Head of caudate nucleus (tissue), 42 donors: ENCODE results near the gene ADPRH.
"Not testable (repeated sequence)": the region's sequence is repeated elsewhere in the genome, so short reads cannot be mapped to it uniquely, and the experiment has no call there.

Experiments
- DNase-seq, 42 donors: peaks; one replicate each; pipeline versions ENCODE4 v3.0.0 to v3.0.0-alpha.2; 2020 to 2021; ENCODE audit warnings: mixed read lengths in 7 of 42
- intact Hi-C: fragments of 100-400 bp; cut with DNase I; formaldehyde crosslinking; loops from one replicate; pipeline ENCODE4 v1.15.0; 2022

The ADPRH gene

DNA sequence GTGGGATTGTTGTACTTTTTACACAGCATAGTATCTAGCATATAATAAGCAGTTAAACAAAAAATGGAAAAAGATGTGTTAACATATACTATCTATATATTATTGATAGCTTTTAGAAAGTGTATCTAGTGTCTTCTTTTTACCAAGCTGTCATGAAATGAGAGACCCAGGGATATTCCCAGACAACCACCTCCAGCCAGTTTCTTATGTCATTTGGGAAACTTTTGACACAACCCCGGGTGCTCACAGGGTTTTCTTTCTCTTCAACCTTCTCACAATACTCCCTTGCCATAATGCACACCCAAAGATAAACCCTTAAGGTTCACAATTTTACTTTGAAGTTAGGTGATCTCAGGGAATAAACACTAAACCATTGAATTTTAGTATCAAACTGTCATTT lies 13.6 kb downstream of the ADPRH start:
- no peak for DNase-seq
- intact Hi-C loops, result no loop called here

DNA sequence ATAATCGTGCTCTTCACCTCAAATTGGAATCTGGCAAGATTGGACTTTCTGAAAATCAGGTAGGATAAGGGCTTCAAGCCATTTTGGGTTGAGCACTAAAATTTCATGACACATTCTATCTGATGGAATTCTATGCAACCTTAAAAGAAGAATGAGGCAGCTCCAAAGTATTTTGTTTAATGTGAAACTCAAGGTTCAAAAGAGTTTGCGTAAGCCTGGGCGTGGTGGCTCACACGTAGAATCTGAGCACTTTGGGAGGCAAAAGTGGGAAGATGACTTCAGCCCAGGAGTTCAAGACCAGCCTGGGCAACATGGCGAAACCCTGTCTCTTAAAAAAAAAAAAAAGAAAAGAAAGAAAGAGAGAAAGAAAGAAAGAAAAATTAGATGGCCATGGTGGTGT lies 14.8 kb downstream of the ADPRH start:
- intact Hi-C loops, result no loop called here
- no peak for DNase-seq

DNA sequence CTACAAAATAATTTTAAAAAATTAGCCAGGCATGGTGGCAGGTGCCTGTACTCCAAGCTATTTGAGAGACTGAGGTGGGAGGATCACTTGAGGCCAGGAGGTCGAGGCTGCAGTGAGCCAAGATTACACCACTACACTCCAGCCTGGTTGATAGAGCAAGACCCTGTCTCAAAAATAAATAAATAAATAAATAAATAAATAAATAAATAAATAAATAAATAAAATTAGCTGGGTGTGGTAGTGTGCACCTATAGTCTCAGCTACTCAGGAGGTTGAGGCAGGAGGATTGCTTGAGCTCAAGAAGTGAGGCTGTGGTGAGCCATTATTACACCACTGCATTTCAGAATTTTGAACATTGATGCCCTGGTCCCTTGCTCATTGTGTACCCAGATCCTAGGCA lies 15.6 kb downstream of the ADPRH start:
- intact Hi-C loops, DNase-seq: not testable (repeated sequence)

DNA sequence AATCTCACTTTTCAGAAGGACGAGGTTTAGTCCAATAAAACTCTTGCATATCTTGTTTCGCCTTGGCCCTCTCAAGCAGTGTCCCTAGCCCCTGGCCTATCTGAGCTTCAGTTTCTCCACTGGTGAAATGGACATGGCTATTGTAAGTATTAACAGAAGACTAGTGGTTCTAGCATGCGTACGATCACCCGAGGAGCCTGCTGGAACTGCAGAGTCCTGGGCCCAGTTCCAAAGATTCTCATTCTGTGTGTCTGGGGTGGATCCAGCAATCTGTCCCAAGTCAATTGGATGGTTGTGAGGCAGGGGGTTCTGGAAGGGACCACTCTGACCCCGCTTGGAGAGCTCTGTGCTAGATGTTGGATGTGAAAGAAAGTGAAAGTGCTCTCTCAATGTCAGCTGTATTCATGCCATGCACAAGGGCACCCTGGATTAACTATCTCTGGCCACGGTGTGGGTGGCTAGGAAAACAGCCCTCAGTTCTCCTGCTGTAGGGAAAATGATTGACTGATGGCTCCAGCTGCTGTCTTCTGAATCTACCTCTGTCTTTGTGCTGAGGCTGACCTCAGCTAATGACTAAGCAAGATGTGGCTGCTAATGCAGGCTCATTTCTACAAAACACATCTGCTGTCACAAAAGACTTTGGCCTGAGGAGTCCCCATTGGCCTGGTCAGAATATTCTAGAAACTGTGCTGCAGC lies 16.5 kb downstream of the ADPRH start:
- peak in 4 of 42 donors; percentile 7 to 48 (median 18) for DNase-seq
- intact Hi-C loops, result no loop called here

DNA sequence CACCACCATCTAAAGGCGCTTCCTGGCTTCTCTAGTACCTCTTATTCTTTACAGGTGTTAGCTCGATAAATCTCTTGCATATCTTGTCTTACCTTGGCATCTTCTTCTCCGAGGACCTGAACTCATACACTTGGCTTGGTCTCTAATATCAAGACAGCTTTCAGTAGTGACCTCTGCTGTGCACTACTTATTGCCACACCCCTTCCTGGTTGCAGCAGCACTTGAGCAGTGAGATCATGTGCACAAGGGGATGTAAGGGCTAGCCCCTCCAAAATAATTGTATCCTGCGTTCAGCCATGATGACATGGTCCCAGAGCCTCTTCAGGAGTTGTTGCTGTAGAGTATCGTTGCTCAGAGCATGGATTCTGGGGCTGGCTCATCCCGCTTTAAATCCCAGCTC lies 17.1 kb downstream of the ADPRH start:
- intact Hi-C loops, result no loop called here
- no peak for DNase-seq

DNA sequence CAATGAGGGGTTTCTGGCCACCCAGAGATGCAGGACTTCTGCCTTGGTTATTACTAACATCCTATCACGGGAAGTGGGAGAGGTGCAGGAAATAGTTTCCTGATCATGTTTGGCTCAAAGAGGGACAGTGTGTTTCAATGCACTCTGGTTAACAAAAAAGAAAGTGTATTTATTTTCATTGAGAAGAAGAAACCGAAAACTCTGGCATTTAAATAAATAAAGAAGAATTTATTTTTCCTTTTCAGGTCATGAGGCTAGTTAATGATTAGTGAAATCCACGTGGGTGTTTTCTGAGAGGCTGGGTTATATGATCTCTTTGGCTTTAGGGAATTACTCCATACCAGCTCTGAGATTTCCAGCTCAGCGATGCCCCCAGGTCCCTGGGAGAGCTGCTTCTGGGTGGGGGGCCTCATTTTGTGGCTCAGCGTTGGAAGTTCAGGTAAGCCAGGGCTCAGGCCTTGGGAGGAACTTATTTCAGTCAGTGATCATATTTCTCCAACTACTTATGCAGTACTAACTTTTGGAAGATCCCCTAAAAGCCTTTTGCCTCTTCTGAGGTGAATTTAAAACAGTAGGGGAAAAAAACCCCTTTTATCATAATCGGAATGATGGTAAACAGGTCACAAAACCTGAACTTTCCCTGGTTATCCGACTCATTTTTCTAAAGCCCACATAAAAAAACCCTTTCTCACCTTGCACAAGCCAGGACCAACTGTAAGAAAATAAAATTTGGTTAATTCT lies 18.4 kb downstream of the ADPRH start, which contains the start of gene PLA1A:
TSS of gene PLA1A (plus strand) at position 338 of the 741 bp plus-strand sequence. CDS start at position 367, 29 bp downstream.
- DNase-seq, result no peak
- intact Hi-C loops, result no loop called here

DNA sequence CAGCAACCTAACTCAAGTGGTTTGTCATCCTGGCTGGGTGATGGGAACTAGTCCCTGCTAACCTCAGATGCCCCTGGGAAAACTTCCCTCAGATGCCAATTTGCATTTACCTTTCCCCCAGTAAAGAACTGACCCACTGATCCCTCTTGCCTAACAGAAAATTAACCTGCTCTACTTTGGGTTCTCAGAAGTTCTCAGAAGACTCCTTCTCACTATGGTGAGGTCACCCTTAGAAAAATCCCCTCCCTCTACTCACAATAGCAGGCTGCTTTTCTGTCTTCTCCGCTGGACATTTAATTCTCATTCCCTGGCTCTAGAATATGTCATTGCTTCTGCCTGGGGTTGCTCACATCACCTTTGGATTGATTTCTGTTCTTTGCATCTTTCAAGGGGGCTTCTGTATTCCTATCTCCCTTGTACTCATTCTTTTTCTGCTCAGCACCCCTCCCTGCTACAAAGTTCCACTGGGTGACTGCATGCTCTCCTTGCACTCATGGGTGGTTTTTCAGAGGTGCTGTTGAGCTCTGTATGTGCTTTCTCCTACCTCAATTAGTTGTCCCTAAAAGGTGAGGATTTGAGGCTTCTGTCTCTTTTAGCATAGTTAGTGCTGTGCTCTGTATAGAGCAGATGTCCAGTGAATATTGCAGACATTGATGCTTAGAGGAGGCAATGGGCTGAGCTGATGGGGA lies 19.3 kb downstream of the ADPRH start:
- intact Hi-C loops, result no loop called here
- DNase-seq, result no peak

DNA sequence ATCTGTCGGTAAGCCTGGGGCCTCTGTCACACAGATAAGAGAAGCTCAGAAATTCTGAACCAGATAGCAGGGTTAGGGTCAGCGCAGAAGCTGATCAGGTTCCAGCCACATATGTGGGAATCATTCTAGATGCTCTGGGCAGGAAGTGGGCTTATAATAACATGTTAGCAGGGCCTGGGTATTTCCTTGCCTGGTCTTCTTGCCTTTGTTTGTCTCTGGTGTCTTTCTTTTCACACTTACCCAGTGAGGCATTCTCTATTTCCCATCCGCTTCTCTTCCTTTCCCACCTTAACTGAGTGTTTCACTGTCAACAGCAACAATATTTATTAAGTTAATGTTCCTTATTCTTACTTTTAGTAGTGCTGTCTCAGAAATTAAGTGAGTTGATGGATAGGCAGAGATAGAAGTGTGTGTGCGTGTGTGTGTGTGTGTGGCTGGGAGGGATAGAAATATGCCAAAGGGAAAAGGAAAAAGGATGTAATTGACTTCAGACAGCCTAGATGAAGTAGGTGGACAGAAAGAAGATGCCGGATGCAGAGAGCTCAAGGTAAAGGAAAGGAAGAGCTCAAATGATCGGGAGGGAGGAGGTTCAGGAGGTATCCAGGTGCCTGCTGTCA lies 20.4 kb downstream of the ADPRH start:
- intact Hi-C loops, result no loop called here
- DNase-seq, result no peak

DNA sequence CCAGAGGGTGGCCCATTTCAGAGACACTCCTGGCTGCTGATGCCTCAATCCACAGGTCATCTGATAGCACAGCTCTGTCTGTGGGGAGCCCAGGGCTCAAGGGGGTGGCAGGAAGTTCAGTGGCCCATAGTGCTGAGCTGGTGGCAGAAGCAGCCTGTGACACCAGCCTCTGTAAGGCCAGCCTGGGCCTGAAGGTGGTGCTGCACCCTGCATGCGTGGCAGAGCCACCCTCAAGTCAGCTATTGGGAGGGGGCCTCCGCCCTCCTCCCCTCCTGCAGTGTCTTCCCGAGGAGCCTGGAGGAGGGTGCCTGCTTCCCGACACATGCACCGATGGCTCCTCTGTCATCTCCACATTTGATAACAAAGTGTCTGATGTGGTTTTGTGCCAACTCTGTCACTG lies 21.4 kb downstream of the ADPRH start:
- intact Hi-C loops, result no loop called here
- DNase-seq, result peak in 13 of 42 donors; percentile 3 to 51 (median 23)

DNA sequence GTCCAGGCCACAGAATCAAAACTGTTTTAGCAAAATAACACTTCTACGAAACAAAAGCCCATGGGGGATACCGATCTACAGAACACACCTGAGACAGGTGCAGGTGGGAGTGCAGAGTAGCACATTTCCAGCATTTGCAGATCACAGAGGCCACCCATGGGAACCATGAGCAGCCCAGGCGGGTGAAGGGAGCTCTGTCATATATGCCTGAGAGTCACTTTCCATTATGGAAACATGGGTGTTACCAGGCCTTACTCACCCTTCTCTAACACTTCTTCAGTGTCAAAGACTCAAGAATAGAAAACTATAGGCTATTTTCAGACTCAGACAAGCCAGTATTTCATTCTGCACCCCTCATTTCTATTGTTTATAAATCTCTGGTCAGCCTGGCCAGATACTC lies 21.9 kb downstream of the ADPRH start:
- no peak for DNase-seq
- intact Hi-C loops, result no loop called here

DNA sequence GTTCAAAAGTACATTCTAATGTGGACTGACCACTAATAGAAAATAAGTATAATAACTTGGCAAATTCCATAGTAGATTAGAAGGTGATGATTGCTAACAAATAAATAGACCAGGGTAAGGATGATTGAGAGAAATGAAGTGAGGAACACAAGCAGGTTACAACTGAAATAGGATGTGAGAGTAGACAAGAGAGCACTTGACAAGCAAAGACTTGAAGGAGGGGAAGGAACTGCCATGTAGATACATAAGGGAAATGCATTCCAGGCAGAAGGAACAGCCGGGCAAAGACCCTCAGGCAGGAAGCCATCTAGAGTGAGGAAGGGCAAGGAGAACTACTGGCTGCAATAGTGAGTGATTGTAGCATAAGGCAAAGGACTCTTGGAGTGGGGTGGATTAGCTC lies 23.4 kb downstream of the ADPRH start:
- intact Hi-C loops, result no loop called here
- DNase-seq, result no peak

DNA sequence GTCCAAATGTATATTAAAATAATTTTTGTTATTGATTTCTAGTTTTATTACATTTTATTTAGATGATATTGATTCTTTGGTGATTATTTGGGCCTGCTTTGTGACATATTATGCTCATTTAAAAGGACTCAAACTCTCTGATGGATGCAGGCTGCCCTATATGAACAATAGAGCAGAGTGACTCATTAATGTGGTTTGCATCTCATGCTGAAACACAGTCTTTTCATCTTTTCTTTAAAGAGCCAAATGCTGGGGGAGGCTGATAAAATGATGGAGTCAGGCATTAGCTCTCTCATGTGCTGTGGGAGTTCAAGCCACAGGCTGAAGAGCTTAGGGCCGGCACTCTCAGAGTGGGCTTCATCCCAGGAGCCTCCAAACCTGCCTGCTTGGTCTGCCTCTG lies 25.6 kb downstream of the ADPRH start:
- DNase-seq, result no peak
- intact Hi-C loops, result no loop called here

DNA sequence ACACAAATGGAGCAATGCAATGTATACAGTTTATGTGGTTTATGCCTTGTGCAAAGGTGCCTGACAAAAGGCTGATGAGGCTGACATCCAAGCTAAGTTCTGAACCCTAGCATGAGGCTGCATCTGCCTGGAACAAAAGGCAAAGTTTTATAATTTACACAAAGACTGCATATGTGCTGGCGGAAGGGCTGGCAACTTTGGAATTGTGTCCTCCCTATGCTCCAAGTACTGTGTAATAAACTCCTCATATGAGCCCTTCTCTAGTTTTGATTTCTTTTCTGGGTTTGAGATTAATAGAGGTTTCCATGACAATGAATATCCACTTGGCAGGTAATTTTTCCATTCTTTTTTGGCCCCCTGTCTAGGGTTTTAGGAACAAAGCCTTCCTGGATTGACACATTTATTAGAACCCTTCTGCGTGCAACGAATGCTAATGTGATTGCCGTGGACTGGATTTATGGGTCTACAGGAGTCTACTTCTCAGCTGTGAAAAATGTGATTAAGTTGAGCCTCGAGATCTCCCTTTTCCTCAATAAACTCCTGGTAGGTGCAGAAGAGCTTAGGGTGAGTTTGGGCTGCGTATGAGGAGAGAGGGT lies 29.2 kb downstream of the ADPRH start:
- intact Hi-C loops, result no loop called here

DNA sequence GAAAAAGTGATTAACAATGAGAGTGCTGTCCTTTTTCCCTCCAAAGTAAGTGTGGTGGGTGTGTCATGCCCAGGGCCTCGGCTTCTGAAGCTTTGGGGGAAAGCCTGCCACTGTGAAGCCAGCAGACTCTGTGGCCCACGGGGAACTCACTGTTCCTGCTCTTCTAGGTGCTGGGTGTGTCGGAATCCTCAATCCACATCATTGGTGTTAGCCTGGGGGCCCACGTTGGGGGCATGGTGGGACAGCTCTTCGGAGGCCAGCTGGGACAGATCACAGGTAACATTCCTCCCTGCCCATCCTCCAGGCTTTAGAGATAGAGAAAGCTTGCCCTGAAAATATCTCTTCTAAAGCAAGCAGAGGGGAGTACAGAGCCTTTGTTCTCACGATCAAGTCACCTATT lies 30.0 kb downstream of the ADPRH start:
- intact Hi-C loops, result no loop called here
- peak in 1 of 42 donors; percentile 15 for DNase-seq

More for the DNA sequence above, 29.2 kb downstream of the ADPRH start:
- DNase-seq, result no peak

DNA sequence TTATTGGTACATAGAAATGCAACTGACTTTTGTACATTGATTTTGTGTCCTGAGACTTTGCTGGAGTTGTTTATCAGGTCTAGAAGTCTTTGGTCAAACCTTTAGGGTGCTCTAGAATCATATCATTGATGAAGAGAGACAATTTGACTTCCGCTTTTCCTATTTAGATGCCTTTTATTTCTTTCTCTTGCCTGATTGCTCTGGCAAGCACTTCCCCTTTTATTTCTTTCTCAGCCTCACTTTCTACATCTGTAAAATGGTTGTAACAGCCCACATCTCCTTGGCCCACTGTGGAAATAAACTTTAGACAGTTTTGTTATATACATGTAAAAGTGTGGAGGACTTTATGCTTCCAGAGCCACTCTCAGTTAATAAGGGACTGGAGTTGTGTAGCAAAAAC lies 32.4 kb downstream of the ADPRH start:
- intact Hi-C loops, result no loop called here
- no peak for DNase-seq

DNA sequence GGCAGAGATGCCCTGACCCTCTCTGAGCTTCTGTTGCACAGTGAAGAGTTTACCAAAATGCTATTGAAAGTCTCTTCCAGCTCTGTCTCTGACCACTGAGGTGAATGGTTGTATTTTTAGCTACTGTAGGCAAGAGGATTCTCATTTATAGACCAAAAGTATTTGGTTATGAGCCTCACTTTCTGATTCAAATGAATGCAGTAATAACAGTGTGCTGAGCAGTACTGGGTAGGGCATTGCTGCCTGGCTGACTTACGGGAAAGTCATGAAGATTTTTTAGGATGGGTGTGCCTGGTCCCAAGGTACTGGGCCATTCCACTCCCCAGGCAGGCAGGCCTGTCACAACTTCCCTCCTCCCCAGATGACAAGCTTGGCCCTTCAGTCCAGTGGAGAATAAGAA lies 33.9 kb downstream of the ADPRH start:
- no peak for DNase-seq

DNA sequence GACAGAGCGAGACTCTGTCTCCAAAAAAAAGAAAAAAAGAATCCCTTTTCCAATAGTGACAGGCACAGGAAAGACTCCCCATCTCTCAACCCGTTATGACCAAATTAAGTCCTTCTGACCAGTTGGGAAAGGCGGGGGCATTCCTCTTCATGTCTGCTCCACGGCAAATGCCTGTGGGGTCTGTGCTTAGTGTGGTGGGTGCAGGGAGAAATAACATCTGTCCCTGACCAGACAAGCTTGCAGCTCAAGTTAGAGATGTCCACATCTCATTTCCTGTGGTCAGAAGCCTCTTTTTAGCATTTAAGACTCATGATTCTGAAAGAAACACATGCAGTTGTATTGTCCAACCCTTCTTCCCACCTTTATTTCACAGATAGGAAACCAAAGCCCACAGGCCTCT lies 34.6 kb downstream of the ADPRH start:
- DNase-seq, result no peak
- intact Hi-C loops, result no loop called here

More for the DNA sequence above, 33.9 kb downstream of the ADPRH start:
- intact Hi-C loops, result no loop called here

DNA sequence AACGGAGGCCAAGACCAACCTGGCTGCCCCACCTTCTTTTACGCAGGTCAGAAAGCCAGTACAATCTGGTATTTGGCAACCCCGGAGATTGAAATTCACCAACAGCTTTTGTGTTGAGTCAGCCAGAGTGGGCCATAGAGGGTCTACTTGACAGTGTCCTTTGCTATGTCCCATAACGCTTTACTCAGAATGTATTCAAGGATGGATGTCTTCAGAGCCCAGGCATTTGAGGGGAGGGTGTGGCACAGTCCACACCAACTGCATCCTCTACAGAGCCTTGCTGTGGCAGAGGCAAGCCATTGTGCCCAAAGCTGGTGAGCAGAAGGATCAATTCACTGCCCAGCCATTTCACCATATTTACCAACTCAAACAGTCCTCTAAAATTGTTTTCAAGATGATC lies 36.8 kb downstream of the ADPRH start:
- DNase-seq, result no peak
- intact Hi-C loops, result no loop called here

DNA sequence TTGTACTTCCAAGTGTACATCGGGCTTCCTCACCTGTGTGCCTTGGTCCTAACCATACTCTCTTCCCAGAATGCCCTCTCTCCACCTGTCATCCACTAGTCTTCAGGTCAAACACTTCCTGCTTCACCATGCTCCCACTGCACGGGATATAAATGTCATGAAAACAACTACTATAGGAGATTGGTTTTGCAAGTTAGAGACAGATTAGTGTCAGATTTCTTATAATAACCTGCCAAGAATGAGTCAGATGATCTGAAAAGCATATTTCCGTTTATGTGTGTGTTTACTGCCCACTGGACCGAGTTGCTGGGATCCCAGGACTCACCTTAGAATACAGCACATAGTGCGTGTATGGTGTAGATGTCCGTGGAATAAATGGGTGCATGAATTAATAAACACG lies 39.8 kb downstream of the ADPRH start:
- intact Hi-C loops, result no loop called here
- DNase-seq, result no peak
